ENCODE results near the gene ETS2.

ETS2 gene

DNA sequence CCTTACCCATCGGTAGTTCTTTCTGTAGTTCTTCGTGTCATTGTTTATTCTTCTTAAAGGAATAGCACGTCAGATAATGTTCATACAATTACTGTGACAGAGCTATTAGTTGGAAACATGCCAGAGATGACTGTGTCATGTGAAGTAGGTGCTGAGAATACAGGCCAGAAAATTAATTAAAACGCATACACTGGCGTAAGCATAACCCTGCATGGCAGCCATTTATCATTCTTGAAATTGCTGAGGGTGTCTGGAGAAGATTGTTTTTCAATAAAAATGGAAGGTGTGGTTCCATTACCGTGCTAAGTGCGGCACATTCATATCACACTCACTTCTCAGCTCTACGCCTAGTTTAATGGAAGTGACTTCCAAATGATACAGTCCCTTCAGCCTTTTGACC, 7.8 kb downstream of the ETS2 start:
- peaks cover 61% of the 10 kb centered on the region for H3K36me3 Mint-ChIP-seq (ENCODE audit: low read depth)
- no peak overlapping the region for H3K27ac Mint-ChIP-seq
- no peaks in the 10 kb centered on the region for H3K27me3 Mint-ChIP-seq (ENCODE audit: low read depth)
- H3K4me3 Mint-ChIP-seq: no peak overlapping the region
- H3K4me1 Mint-ChIP-seq (ENCODE audit: low read depth): peaks cover 10% of the 10 kb centered on the region
- no peaks in the 10 kb centered on the region for H3K9me3 Mint-ChIP-seq

DNA sequence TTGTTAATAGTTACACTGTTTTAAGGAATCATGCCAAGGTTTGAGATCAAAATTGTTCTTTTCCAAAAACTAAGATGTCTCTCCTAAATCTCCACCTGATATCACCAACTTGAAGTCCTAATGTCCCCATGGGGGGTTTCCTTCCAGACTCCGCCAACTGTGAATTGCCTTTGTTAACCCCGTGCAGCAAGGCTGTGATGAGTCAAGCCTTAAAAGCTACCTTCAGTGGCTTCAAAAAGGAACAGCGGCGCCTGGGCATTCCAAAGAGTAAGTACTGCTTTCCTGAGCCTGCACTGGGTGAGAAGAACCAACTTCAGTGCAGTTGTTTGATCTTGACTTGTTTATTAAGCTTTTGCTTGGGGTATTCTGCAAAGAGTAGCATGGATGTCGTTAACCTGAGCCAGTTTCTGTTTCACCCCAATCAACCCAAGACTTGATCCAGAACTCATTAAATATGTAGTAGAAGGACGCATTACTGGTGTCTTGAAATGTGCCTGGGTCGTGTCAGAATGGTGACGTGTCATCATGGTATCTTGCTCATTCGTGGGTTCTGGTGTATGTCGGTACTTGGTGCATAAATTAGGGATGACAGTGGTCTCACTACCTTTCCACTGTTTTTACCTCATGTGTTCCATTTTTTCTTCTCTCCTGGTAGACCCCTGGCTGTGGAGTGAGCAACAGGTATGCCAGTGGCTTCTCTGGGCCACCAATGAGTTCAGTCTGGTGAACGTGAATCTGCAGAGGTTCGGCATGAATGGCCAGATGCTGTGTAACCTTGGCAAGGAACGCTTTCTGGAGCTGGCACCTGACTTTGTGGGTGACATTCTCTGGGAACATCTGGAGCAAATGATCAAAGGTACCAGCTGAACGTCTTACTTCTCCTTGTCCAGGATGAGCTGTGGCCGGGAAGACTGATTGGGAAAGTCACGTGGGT, 8.7 kb downstream of the ETS2 start:
- Mint-ChIP-seq H3K4me1 (ENCODE audit: low read depth) (peaks cover 6% of the 10 kb centered on the region), H3K4me3 (no peak overlapping the region), H3K27ac (no peak overlapping the region), H3K36me3 (ENCODE audit: low read depth) (peaks cover 68% of the 10 kb centered on the region), H3K9me3 (peaks cover 3% of the 10 kb centered on the region), H3K27me3 (ENCODE audit: low read depth) (no peaks in the 10 kb centered on the region)

DNA sequence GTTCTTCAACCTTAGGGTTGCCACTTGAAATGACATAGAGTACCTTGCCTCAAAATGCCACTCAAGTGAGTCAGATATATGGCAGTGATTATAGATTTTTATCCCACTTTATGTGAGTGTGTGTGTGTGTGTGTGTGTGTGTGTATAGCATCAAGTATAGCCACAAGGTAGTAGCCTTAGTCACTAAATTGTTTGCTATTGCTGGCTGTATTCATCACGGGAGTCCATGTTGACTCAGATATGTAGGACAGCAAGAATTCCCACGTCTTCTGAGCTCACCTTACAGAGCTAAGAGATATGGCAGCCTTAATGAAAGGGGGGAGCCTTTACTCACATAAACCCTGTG, 9.3 kb downstream of the ETS2 start:
- H3K4me3 Mint-ChIP-seq: no peak overlapping the region
- no peaks in the 10 kb centered on the region for H3K27me3 Mint-ChIP-seq (ENCODE audit: low read depth)
- H3K27ac Mint-ChIP-seq: no peak overlapping the region
- peaks cover 71% of the 10 kb centered on the region for H3K36me3 Mint-ChIP-seq (ENCODE audit: low read depth)
- H3K4me1 Mint-ChIP-seq (ENCODE audit: low read depth): peaks cover 6% of the 10 kb centered on the region
- H3K9me3 Mint-ChIP-seq: peaks cover 3% of the 10 kb centered on the region

DNA sequence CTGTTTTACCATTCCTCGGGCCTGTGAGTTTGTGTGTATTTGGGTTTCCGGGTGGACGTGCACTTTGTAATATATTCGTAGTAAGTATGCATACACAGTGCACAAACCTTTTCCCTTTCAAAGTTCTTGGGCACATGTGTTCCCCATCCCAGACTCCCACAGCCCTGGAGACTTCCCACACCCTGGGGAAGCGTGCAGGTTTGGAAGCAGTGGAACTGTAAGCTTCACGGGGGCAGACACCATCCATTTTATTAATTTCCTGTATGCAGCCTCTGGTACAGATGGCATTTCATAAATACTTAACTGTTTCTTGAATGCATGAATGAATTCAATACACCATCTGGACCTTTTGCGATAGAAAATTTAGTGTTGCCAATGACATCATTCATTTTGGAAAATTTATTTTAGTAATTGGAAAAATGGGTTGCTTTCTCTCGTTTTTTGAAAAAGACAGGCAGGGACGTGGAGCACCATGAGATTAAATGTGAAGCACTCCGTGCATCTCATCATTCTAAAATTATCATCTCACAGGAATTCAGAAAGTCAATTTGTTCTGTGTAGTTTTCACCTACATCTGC, 10.8 kb downstream of the ETS2 start:
- peaks cover 71% of the 10 kb centered on the region for H3K36me3 Mint-ChIP-seq (ENCODE audit: low read depth)
- no peaks in the 10 kb centered on the region for H3K4me1 Mint-ChIP-seq (ENCODE audit: low read depth)
- H3K4me3 Mint-ChIP-seq: no peak overlapping the region
- H3K9me3 Mint-ChIP-seq: peaks cover 3% of the 10 kb centered on the region
- H3K27ac Mint-ChIP-seq: no peak overlapping the region
- no peaks in the 10 kb centered on the region for H3K27me3 Mint-ChIP-seq (ENCODE audit: low read depth)

DNA sequence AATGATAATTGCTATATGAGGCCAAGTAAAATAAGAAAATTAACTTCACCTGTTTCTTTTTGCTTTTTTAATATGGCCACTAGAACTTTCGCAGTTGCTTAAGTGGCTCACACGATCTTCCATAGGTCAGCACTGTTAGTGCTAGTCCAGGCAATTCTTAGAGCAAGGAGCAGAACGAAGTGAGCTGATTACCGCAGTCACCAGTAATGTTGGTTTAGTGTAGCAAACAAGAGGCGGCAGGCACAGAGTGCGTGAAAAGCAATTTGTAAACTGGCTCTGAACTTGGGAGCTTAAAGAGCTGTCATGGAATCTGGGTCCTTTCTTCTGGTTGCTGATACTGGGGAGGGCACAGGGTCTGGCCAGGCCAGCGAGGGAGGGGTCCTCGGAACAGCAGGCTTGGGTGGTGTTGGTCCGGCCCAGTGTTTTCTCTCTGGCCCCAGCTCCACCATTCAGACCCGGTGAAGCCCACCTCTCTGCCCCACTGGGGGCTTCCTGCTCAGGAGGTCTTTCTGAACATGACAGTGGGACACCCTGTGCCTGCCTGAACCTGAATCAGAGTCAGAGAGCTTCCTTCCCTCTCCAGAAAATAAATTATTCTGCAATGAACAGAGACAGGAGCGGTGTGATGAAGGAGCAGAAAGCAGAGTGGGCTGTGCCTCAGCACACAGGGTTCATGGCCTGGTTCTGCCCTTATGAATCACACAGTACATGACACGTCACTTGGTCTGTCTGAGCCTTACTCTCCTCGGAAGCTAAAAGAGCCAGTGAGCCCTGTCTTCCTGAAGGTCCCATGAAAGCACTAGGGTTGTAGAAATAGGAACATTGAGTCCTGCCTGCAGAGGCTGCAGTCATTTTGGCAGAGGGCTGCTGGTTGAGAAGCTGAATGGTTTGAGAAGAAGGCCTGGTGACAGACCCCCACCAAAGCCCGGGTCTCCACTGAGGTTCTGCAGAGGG, 11.9 kb downstream of the ETS2 start:
- Mint-ChIP-seq H3K4me1 (ENCODE audit: low read depth) (no peaks in the 10 kb centered on the region), H3K27ac (no peak overlapping the region), H3K4me3 (no peak overlapping the region), H3K36me3 (ENCODE audit: low read depth) (peaks cover 69% of the 10 kb centered on the region), H3K9me3 (peaks cover 3% of the 10 kb centered on the region), H3K27me3 (ENCODE audit: low read depth) (no peaks in the 10 kb centered on the region)

DNA sequence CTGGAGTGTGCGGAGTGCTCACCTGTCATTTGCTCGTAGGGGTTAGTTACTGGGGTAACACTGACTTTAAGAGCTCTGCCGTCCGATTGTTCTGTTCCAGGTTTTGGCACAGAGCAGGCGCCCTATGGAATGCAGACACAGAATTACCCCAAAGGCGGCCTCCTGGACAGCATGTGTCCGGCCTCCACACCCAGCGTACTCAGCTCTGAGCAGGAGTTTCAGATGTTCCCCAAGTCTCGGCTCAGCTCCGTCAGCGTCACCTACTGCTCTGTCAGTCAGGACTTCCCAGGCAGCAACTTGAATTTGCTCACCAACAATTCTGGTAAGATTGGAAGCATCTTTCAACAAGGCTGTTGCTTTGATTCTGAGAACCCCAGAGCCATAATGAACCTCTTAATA, 12.6 kb downstream of the ETS2 start:
- H3K9me3 Mint-ChIP-seq: peaks cover 3% of the 10 kb centered on the region
- H3K36me3 Mint-ChIP-seq (ENCODE audit: low read depth): peaks cover 65% of the 10 kb centered on the region
- H3K27ac Mint-ChIP-seq: no peak overlapping the region
- H3K27me3 Mint-ChIP-seq (ENCODE audit: low read depth): no peaks in the 10 kb centered on the region
- no peaks in the 10 kb centered on the region for H3K4me1 Mint-ChIP-seq (ENCODE audit: low read depth)
- no peak overlapping the region for H3K4me3 Mint-ChIP-seq

DNA sequence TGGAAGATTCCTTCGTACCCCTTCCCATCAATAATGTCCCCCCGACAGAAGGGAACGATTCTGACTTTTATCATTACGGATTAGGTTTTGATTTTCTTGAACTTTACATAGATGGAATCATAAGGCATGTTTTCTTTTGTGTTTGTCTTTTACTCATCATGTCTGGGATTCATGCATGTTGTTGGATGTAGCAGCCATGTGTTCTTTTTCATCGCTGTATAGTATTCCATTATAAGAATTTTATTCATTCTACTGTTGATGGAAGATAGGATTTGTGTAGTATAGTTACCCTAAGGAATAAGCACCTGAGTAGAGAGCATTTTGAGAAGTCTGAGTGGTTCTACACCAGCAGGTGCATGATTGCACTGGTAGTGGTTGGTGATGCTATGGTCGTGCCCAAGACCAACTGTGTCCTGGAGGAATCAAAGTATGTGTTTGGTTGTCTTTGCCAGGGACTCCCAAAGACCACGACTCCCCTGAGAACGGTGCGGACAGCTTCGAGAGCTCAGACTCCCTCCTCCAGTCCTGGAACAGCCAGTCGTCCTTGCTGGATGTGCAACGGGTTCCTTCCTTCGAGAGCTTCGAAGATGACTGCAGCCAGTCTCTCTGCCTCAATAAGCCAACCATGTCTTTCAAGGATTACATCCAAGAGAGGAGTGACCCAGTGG, 13.5 kb downstream of the ETS2 start:
- peaks cover 67% of the 10 kb centered on the region for H3K36me3 Mint-ChIP-seq (ENCODE audit: low read depth)
- no peaks in the 10 kb centered on the region for H3K27me3 Mint-ChIP-seq (ENCODE audit: low read depth)
- H3K4me3 Mint-ChIP-seq: no peak overlapping the region
- no peak overlapping the region for H3K27ac Mint-ChIP-seq
- no peaks in the 10 kb centered on the region for H3K4me1 Mint-ChIP-seq (ENCODE audit: low read depth)
- H3K9me3 Mint-ChIP-seq: peaks cover 3% of the 10 kb centered on the region

DNA sequence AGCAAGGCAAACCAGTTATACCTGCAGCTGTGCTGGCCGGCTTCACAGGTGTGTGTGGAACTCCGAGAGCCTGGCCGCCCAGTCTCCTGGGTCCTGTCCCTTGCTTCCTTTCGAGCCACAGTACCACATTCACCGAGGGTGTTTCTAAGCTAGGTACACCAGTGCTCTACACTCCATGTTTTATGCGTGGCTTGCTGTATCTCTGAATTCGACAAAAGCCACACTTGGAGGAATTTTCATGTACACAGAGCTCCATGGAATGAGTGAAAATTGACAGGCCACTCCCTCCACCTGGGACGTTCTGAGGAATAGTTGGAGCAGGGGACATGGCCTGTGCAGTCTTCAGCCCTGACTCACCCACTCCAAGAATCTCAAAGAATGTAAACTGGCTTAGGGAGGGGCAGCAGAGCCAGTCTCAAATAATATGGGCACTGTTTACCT, 14.0 kb downstream of the ETS2 start:
- H3K27ac Mint-ChIP-seq: no peak overlapping the region
- H3K27me3 Mint-ChIP-seq (ENCODE audit: low read depth): no peaks in the 10 kb centered on the region
- no peak overlapping the region for H3K4me3 Mint-ChIP-seq

DNA sequence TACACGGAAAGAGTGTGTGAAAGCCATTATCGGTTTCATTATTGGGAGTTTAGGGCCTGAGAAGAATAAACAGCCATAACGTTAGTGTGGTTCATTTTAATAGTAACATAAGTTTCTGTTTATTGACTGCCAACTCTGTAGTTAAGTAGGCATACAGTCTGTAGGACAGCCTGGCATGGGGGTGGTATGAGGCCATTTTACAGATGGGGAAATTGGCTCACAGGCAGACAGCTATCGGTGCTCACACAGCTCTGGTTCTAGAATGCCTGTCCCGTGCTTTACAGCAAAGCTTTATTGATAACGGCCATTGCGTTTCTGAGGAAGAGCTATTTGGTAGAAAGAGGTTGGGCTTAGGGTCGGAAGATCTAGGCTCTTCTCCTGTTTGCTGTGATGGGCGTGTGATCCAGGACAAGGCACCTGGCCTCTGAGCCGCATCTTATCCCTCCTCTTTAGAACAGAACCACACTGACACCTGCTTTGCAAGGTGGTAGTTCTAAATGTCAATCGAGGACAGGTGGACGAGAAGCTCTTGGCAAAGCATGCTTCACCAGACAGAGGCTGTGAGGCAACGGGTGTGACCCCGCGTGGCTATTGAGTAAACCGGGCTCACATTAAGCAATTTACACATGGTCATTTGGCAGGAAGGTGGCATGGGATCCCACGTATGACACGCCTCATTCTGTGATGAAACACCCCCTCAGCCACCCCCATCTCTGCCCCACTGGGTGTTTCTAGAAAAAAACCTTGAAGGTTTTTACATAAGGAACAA, 14.9 kb downstream of the ETS2 start:
- peaks cover 54% of the 10 kb centered on the region for H3K36me3 Mint-ChIP-seq (ENCODE audit: low read depth)

More for the DNA sequence above, 14.0 kb downstream of the ETS2 start:
- H3K9me3 Mint-ChIP-seq: peaks cover 3% of the 10 kb centered on the region
- H3K4me1 Mint-ChIP-seq (ENCODE audit: low read depth): no peaks in the 10 kb centered on the region
- H3K36me3 Mint-ChIP-seq (ENCODE audit: low read depth): peaks cover 61% of the 10 kb centered on the region

DNA sequence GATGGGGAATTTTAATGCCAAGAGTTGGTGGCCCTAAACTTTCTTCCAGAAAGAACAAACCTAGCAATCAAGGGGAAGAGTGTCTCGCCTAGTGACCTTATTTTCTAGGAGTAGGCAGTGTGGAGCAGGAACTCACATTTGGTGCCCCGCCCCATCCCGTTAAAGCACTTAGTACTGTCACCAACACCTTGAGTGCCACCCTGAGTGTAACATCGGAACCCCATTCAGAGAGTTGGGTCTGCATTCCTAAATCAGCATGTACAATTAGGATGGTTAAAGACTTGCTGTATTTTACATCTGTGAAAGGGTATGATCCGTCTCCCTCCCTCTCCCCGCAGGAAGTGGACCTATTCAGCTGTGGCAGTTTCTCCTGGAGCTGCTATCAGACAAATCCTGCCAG, 15.5 kb downstream of the ETS2 start:
- Mint-ChIP-seq H3K4me1 (ENCODE audit: low read depth) (no peaks in the 10 kb centered on the region), H3K4me3 (no peak overlapping the region), H3K9me3 (peaks cover 3% of the 10 kb centered on the region), H3K36me3 (ENCODE audit: low read depth) (peaks cover 53% of the 10 kb centered on the region), H3K27ac (no peak overlapping the region), H3K27me3 (ENCODE audit: low read depth) (no peaks in the 10 kb centered on the region)

More for the DNA sequence above, 14.9 kb downstream of the ETS2 start:
- Mint-ChIP-seq H3K4me3 (no peak overlapping the region), H3K27ac (no peak overlapping the region), H3K9me3 (peaks cover 3% of the 10 kb centered on the region), H3K27me3 (ENCODE audit: low read depth) (no peaks in the 10 kb centered on the region), H3K4me1 (ENCODE audit: low read depth) (no peaks in the 10 kb centered on the region)

DNA sequence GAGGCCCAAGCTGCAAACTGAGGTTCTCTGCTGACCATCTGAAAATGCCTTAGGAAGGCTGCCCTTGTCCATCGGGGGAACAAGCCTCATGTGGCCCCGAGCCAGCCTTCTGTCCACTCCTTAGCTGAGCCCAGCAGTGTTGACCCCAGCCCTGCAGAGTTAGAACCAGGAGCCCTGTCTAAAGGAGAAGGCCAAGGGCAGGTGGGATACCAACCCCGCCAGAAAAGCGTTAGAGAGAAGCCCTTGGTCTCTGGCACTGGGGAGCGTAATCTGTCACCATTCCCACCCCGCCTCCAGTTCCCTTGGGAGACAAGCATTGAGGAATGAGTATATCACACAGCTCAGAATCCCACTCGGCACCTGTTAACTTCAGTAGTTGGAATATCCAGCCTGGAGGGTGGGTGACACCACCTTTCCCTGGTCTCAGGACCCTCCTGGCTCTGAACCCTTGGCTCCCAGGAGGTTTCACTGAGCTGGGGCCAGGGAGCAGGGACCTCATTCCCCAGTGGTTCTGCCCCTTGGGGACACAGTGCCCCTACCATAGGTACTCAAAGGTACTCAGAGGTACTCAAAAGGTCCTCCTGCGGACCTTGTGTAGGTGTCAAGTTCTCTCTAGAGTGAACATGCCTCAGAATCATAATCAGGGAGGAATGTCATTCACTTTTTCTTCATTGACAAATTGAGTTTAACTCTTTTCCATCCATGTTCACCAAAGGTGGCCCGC, 16.4 kb downstream of the ETS2 start:
- Mint-ChIP-seq H3K27me3 (ENCODE audit: low read depth) (no peaks in the 10 kb centered on the region), H3K27ac (no peak overlapping the region), H3K4me1 (ENCODE audit: low read depth) (no peaks in the 10 kb centered on the region), H3K36me3 (ENCODE audit: low read depth) (peaks cover 44% of the 10 kb centered on the region), H3K9me3 (peaks cover 4% of the 10 kb centered on the region), H3K4me3 (no peak overlapping the region)

DNA sequence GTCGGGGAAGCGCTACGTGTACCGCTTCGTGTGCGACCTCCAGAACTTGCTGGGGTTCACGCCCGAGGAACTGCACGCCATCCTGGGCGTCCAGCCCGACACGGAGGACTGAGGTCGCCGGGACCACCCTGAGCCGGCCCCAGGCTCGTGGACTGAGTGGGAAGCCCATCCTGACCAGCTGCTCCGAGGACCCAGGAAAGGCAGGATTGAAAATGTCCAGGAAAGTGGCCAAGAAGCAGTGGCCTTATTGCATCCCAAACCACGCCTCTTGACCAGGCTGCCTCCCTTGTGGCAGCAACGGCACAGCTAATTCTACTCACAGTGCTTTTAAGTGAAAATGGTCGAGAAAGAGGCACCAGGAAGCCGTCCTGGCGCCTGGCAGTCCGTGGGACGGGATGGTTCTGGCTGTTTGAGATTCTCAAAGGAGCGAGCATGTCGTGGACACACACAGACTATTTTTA, 17.1 kb downstream of the ETS2 start:
- Mint-ChIP-seq H3K4me3 (no peak overlapping the region), H3K27ac (no peak overlapping the region), H3K36me3 (ENCODE audit: low read depth) (peaks cover 40% of the 10 kb centered on the region), H3K9me3 (peaks cover 7% of the 10 kb centered on the region), H3K27me3 (ENCODE audit: low read depth) (no peaks in the 10 kb centered on the region), H3K4me1 (ENCODE audit: low read depth) (no peaks in the 10 kb centered on the region)

DNA sequence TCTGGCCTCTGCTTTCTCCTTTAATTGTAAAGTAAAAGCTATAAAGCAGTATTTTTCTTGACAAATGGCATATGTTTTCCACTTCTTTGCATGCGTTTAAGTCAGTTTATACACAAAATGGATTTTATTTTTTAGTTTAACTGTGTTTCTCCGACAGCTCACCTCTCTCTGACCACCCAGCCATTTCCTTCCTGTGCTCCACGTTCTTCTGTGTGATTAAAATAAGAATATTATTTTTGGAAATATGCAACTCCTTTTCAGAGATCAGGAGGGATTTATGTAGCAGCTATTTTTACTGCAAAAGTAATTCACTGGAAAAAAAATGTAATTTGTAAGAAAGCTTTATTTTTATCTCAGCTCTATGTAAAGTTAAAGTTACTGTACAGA, 18.0 kb downstream of the ETS2 start:
- no peaks in the 10 kb centered on the region for H3K4me1 Mint-ChIP-seq (ENCODE audit: low read depth)
- no peak overlapping the region for H3K27ac Mint-ChIP-seq
- H3K9me3 Mint-ChIP-seq: peaks cover 7% of the 10 kb centered on the region
- H3K4me3 Mint-ChIP-seq: no peak overlapping the region
- no peaks in the 10 kb centered on the region for H3K27me3 Mint-ChIP-seq (ENCODE audit: low read depth)
- peaks cover 31% of the 10 kb centered on the region for H3K36me3 Mint-ChIP-seq (ENCODE audit: low read depth)

Data from T-helper 1 cell treated with Interleukin-12 subunit alpha and Interleukin-12 subunit beta and Interleukin-4 antibody, amounts not matched to agents 30 μg/mL and 1 μg/mL, for 36 hours (primary cell).